WTC11 (cell line): ENCODE results near the gene KLHL18. TPM values are rescaled to one million over a fixed set of nuclear protein-coding genes. Genes with fewer than 3 reads are reported as not detected.

Experiments
- ATAC-seq: fragments of 200-7000 bp; cut with Tn5 transposase; 2 replicates; pipeline ENCODE4 v1.10.0; 2021; ENCODE audit warnings: mild to moderate bottlenecking, moderate library complexity
- CTCF ChIA-PET: fragments of 300-600 bp; sonication (Branson Sonifier 250); formaldehyde crosslinking; loops from one replicate; lab custom pipeline; 2021; ENCODE audit warnings: antibody characterized with exemption; lab: Charles Lee
- POLR2A ChIA-PET: fragments of 350-600 bp; sonication (Branson Sonifier 250); formaldehyde crosslinking; loops from one replicate; lab custom pipeline; 2021; ENCODE audit warnings: antibody characterized with exemption; lab: Charles Lee
- DNase-seq: peaks from one replicate; pipeline ENCODE4 v3.0.0; 2021; ENCODE audit warnings: low spot score
- H3K27ac Mint-ChIP-seq: 2 replicates; pipeline ENCODE4 v1.8.0; 2021; ENCODE audit warnings: mixed read lengths
- H3K27me3 Mint-ChIP-seq: 2 replicates; pipeline ENCODE4 v1.8.0; 2021; ENCODE audit warnings: low read depth, mild to moderate bottlenecking, moderate library complexity, mixed read lengths
- H3K36me3 Mint-ChIP-seq: 2 replicates; pipeline ENCODE4 v1.8.0; 2021; ENCODE audit warnings: mixed read lengths
- H3K4me1 Mint-ChIP-seq: 2 replicates; pipeline ENCODE4 v1.8.0; 2022; ENCODE audit warnings: mixed read lengths
- H3K4me3 Mint-ChIP-seq: 2 replicates; pipeline ENCODE4 v1.8.0; 2021; ENCODE audit warnings: mild to moderate bottlenecking, moderate library complexity, mixed read lengths
- H3K9me3 Mint-ChIP-seq: 2 replicates; pipeline ENCODE4 v1.8.0; 2021; ENCODE audit warnings: mixed read lengths
- ATF1 ChIP-seq: sonication (generic); formaldehyde crosslinking; IDR thresholded peaks from 2 replicates; pipeline ENCODE4 v1.8.1; 2023; ENCODE audit warnings: mild to moderate bottlenecking, moderate library complexity, missing genetic modification reagents
- GRHL2 ChIP-seq: fragments of 250-450 bp; sonication (Bioruptor Pico); IDR thresholded peaks from 2 replicates; pipeline ENCODE4 v1.8.0; 2022; ENCODE audit warnings: mild to moderate bottlenecking, moderate library complexity; ENCODE audit not compliant: insufficient replicate concordance, severe bottlenecking
- HMGA2 ChIP-seq: fragments of 250-450 bp; sonication (Bioruptor Pico); IDR thresholded peaks from 2 replicates; pipeline ENCODE4 v1.4.0; 2021; ENCODE audit warnings: mild to moderate bottlenecking, moderate library complexity
- JAZF1 ChIP-seq: fragments of 250-450 bp; sonication (Bioruptor Pico); IDR thresholded peaks from 2 replicates; pipeline ENCODE4 v1.9.0; 2021; ENCODE audit warnings: moderate library complexity, mild to moderate bottlenecking, inconsistent platforms
- MYBL2 ChIP-seq: sonication (generic); formaldehyde crosslinking; IDR thresholded peaks from 2 replicates; pipeline ENCODE4 v1.8.1; 2023; ENCODE audit warnings: mild to moderate bottlenecking, moderate library complexity, missing genetic modification reagents
- NR1H2 ChIP-seq: sonication (generic); formaldehyde crosslinking; IDR thresholded peaks from 2 replicates; pipeline ENCODE4 v1.9.0; 2021; ENCODE audit warnings: mild to moderate bottlenecking, moderate library complexity, missing genetic modification reagents
- NR3C1 ChIP-seq: sonication (generic); formaldehyde crosslinking; conservative IDR thresholded peaks from 2 replicates; pipeline ENCODE4 v1.8.1; 2023; ENCODE audit warnings: low read depth, mild to moderate bottlenecking, missing genetic modification reagents
- SMAD3 ChIP-seq: sonication (generic); formaldehyde crosslinking; IDR thresholded peaks from 2 replicates; pipeline ENCODE4 v1.8.0; 2022; ENCODE audit warnings: missing genetic modification reagents, mild to moderate bottlenecking, borderline replicate concordance
- SMAD4 ChIP-seq: sonication (generic); formaldehyde crosslinking; IDR thresholded peaks from 2 replicates; pipeline ENCODE4 v1.8.0; 2022; ENCODE audit warnings: mild to moderate bottlenecking, missing genetic modification reagents
- ZNF423 ChIP-seq: fragments of 250-450 bp; sonication (Bioruptor Pico); IDR thresholded peaks from 2 replicates; pipeline ENCODE4 v2.1.2; 2022; ENCODE audit warnings: mild to moderate bottlenecking, moderate library complexity
- total RNA-seq: library from RNA; stranded (reverse); gene quantifications from 3 replicates; pipeline ENCODE4 v1.2.3, GENCODE V29; 2021
- TF ChIP-seq, protein P1 (sequence below): fragments of 250-450 bp; sonication (Bioruptor Pico); IDR thresholded peaks from 2 replicates; pipeline ENCODE4 v1.9.0; 2021; ENCODE audit warnings: mild to moderate bottlenecking
- TF ChIP-seq, protein P2 (sequence below): sonication (generic); formaldehyde crosslinking; IDR thresholded peaks from 2 replicates; pipeline ENCODE4 v1.8.0; 2022; ENCODE audit warnings: mild to moderate bottlenecking, missing genetic modification reagents
- TF ChIP-seq, protein P3 (sequence below): sonication (generic); formaldehyde crosslinking; IDR thresholded peaks from 2 replicates; pipeline ENCODE4 v1.8.1; 2023; ENCODE audit warnings: mild to moderate bottlenecking, missing genetic modification reagents, moderate library complexity
- TF ChIP-seq, protein P4 (sequence below): sonication (generic); formaldehyde crosslinking; IDR thresholded peaks from 2 replicates; pipeline ENCODE4 v1.8.0; 2023; ENCODE audit warnings: mild to moderate bottlenecking, missing genetic modification reagents
- TF ChIP-seq, protein P5 (sequence below): sonication (generic); formaldehyde crosslinking; conservative IDR thresholded peaks from 2 replicates; pipeline ENCODE4 v1.8.1; 2023; ENCODE audit warnings: mild to moderate bottlenecking, low read depth, missing genetic modification reagents, moderate library complexity
- TF ChIP-seq, protein P6 (sequence below): sonication (generic); formaldehyde crosslinking; IDR thresholded peaks from 2 replicates; pipeline ENCODE4 v1.8.1; 2022; ENCODE audit warnings: low read depth, mild to moderate bottlenecking, moderate library complexity, missing genetic modification reagents, borderline replicate concordance
- TF ChIP-seq, protein P7 (sequence below): sonication (generic); formaldehyde crosslinking; IDR thresholded peaks from 2 replicates; pipeline ENCODE4 v1.8.1; 2023; ENCODE audit warnings: mild to moderate bottlenecking, missing genetic modification reagents

Gene KLHL18
- total RNA-seq, 1 experiment from 2014 or later: 28.4 TPM

DNA sequence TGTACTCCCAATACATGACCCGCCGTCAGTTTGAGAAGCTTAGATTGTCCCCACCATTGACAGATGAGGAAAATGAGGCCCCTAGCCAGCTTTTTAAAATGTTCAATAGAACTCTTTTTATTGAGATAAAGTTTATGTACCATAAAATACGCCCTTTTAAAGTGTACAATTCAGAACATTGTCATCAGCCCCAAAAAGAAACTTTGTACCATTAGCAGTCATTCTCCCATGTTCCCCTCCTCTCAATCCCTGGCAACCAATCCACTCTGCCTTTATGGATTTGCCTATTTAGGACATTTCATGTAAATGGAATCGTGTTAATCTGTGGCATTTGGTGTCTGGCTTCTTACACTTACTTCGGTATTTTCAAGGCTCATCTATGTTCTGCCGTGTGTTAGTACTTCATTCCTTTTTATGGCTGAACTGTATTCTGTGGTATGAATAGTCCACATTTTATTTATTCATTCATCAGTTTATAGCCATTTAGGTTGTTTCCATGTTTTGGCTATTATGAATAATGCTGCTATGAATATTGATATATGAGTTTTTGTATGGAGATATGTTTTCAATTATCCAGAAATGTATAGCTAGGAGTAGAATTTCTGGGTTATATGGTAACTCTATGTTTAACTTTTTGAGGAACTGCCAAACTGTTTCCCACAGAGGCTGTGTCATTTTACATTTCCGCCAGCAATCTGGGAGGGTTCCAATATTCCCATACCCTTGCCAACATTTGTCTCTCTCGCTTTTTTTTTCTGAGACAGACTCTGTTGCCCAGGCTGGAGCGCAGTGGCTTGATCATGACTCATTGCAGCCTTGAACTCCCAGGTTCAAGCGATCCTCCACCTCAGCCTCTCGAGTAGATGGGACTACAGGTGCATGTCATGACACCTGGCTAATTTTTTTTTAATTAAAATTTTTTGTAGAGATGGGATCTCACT lies 82.7 kb downstream of the KLHL18 start (continued):
- TF ChIP-seq, protein P1, sequence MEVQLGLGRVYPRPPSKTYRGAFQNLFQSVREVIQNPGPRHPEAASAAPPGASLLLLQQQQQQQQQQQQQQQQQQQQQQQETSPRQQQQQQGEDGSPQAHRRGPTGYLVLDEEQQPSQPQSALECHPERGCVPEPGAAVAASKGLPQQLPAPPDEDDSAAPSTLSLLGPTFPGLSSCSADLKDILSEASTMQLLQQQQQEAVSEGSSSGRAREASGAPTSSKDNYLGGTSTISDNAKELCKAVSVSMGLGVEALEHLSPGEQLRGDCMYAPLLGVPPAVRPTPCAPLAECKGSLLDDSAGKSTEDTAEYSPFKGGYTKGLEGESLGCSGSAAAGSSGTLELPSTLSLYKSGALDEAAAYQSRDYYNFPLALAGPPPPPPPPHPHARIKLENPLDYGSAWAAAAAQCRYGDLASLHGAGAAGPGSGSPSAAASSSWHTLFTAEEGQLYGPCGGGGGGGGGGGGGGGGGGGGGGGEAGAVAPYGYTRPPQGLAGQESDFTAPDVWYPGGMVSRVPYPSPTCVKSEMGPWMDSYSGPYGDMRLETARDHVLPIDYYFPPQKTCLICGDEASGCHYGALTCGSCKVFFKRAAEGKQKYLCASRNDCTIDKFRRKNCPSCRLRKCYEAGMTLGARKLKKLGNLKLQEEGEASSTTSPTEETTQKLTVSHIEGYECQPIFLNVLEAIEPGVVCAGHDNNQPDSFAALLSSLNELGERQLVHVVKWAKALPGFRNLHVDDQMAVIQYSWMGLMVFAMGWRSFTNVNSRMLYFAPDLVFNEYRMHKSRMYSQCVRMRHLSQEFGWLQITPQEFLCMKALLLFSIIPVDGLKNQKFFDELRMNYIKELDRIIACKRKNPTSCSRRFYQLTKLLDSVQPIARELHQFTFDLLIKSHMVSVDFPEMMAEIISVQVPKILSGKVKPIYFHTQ (CRISPR knock-in tag): no peak

DNA sequence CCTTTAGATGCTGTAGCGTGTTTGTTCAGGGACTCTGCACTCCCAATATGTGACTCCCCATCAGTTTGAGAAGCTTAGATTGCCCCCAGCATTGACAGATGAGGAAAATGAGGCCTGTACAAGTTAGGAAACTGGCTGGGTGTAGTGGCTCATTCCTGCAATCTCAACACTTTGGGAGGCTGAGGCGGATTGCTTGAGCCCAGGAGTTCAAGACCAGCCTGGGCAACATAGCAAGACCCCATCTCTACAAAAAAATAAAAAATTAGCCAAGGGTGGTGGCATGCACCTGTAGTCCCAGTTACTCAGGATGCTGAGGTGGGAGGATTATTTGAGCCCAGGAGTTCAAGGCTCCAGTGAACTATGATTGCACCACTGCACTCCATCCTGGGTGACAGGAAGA lies 84.1 kb downstream of the KLHL18 start:
- H3K27me3 Mint-ChIP-seq: no peaks in the 10 kb centered on the region
- POLR2A ChIA-PET: no interaction called here

DNA sequence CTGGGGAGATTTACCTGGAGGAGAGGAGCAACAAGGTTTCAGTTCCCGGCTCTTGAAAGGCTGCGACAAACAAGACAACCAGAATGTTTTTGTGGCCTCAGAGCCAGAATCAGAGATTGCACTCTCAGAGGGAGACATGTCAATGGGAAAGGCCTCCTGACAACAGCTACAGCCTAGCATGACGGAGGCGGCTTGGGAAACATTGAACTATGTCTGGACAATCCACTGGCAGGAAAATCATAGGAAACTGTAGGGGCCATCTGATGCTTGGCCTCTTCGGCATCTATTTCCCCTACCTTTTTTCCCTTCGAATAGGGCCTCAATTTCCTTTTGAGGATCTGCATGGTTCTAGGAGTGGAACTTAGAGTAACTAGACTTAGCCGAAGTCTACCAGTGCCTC lies 84.9 kb downstream of the KLHL18 start:
- no peaks in the 10 kb centered on the region for H3K36me3 Mint-ChIP-seq
- ATAC-seq (no peak), DNase-seq (no peak)
- peaks cover 9% of the 10 kb centered on the region for H3K4me1 Mint-ChIP-seq
- ChIA-PET CTCF (no interaction called here), POLR2A (interaction anchor here (0.7 kb wide), 1 partner anchor 25 kb away, joined by 3 read pairs; no protein-coding TSS in a partner anchor)
- no peaks in the 10 kb centered on the region for H3K9me3 Mint-ChIP-seq
- H3K4me3 Mint-ChIP-seq: no peak overlapping the region
- H3K27me3 Mint-ChIP-seq: no peaks in the 10 kb centered on the region; the same call in 1 of the 2 replicates
- no peak overlapping the region for H3K27ac Mint-ChIP-seq
- TF ChIP-seq, protein P2, sequence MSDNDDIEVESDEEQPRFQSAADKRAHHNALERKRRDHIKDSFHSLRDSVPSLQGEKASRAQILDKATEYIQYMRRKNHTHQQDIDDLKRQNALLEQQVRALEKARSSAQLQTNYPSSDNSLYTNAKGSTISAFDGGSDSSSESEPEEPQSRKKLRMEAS (CRISPR knock-in tag): no peak
- no peak for TF ChIP-seq JAZF1
- no peak for TF ChIP-seq ZNF423
- TF ChIP-seq SMAD4 (CRISPR knock-in tag): no peak
- TF ChIP-seq, protein P3, sequence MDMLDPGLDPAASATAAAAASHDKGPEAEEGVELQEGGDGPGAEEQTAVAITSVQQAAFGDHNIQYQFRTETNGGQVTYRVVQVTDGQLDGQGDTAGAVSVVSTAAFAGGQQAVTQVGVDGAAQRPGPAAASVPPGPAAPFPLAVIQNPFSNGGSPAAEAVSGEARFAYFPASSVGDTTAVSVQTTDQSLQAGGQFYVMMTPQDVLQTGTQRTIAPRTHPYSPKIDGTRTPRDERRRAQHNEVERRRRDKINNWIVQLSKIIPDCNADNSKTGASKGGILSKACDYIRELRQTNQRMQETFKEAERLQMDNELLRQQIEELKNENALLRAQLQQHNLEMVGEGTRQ (CRISPR knock-in tag): no peak
- TF ChIP-seq GRHL2 (CRISPR knock-in tag): no peak
- TF ChIP-seq, protein P4, sequence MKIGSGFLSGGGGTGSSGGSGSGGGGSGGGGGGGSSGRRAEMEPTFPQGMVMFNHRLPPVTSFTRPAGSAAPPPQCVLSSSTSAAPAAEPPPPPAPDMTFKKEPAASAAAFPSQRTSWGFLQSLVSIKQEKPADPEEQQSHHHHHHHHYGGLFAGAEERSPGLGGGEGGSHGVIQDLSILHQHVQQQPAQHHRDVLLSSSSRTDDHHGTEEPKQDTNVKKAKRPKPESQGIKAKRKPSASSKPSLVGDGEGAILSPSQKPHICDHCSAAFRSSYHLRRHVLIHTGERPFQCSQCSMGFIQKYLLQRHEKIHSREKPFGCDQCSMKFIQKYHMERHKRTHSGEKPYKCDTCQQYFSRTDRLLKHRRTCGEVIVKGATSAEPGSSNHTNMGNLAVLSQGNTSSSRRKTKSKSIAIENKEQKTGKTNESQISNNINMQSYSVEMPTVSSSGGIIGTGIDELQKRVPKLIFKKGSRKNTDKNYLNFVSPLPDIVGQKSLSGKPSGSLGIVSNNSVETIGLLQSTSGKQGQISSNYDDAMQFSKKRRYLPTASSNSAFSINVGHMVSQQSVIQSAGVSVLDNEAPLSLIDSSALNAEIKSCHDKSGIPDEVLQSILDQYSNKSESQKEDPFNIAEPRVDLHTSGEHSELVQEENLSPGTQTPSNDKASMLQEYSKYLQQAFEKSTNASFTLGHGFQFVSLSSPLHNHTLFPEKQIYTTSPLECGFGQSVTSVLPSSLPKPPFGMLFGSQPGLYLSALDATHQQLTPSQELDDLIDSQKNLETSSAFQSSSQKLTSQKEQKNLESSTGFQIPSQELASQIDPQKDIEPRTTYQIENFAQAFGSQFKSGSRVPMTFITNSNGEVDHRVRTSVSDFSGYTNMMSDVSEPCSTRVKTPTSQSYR (CRISPR knock-in tag): no peak
- TF ChIP-seq ATF1 (CRISPR knock-in tag): no peak
- TF ChIP-seq, protein P5, sequence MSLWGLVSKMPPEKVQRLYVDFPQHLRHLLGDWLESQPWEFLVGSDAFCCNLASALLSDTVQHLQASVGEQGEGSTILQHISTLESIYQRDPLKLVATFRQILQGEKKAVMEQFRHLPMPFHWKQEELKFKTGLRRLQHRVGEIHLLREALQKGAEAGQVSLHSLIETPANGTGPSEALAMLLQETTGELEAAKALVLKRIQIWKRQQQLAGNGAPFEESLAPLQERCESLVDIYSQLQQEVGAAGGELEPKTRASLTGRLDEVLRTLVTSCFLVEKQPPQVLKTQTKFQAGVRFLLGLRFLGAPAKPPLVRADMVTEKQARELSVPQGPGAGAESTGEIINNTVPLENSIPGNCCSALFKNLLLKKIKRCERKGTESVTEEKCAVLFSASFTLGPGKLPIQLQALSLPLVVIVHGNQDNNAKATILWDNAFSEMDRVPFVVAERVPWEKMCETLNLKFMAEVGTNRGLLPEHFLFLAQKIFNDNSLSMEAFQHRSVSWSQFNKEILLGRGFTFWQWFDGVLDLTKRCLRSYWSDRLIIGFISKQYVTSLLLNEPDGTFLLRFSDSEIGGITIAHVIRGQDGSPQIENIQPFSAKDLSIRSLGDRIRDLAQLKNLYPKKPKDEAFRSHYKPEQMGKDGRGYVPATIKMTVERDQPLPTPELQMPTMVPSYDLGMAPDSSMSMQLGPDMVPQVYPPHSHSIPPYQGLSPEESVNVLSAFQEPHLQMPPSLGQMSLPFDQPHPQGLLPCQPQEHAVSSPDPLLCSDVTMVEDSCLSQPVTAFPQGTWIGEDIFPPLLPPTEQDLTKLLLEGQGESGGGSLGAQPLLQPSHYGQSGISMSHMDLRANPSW (CRISPR knock-in tag): no peak
- TF ChIP-seq, protein P6, sequence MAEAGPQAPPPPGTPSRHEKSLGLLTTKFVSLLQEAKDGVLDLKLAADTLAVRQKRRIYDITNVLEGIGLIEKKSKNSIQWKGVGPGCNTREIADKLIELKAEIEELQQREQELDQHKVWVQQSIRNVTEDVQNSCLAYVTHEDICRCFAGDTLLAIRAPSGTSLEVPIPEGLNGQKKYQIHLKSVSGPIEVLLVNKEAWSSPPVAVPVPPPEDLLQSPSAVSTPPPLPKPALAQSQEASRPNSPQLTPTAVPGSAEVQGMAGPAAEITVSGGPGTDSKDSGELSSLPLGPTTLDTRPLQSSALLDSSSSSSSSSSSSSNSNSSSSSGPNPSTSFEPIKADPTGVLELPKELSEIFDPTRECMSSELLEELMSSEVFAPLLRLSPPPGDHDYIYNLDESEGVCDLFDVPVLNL: no peak
- TF ChIP-seq, protein P1 (CRISPR knock-in tag): no peak
- no peak for TF ChIP-seq HMGA2 (CRISPR knock-in tag)

More for the DNA sequence above, 84.1 kb downstream of the KLHL18 start:
- TF ChIP-seq MYBL2 (CRISPR knock-in tag): no peak
- TF ChIP-seq NR3C1 (CRISPR knock-in tag): no peak
- no peak for TF ChIP-seq SMAD3 (CRISPR knock-in tag)
- no peak for TF ChIP-seq HMGA2 (CRISPR knock-in tag)
- TF ChIP-seq, protein P7, sequence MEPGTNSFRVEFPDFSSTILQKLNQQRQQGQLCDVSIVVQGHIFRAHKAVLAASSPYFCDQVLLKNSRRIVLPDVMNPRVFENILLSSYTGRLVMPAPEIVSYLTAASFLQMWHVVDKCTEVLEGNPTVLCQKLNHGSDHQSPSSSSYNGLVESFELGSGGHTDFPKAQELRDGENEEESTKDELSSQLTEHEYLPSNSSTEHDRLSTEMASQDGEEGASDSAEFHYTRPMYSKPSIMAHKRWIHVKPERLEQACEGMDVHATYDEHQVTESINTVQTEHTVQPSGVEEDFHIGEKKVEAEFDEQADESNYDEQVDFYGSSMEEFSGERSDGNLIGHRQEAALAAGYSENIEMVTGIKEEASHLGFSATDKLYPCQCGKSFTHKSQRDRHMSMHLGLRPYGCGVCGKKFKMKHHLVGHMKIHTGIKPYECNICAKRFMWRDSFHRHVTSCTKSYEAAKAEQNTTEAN: no peak
- no peak for TF ChIP-seq NR1H2 (CRISPR knock-in tag)
- TF ChIP-seq, all 79 proteins: peak for 0
- DNase-seq (no peak), ATAC-seq (no peak)
- Mint-ChIP-seq H3K27ac (no peak overlapping the region), H3K4me1 (peaks cover 9% of the 10 kb centered on the region), H3K4me3 (no peak overlapping the region), H3K9me3 (no peaks in the 10 kb centered on the region), H3K36me3 (no peaks in the 10 kb centered on the region)
- CTCF ChIA-PET: no interaction called here
